ENCODE measurements around the gene PLA2G5.

The PLA2G5 gene

GRCh38 chr1:20063861-20064292 is 6.1 kb upstream of the PLA2G5 start:
- no peak for DNase-seq (ENCODE audit: low read depth in 1 of 2, low spot score in 1 of 2)

GRCh38 chr1:20068722-20069121 is 1.3 kb upstream of the PLA2G5 start:
- DNase-seq (ENCODE audit: low read depth in 1 of 2, low spot score in 1 of 2) = no peak

GRCh38 chr1:20070357-20070756 is 363 bp downstream of the PLA2G5 start:
- DNase-seq (ENCODE audit: low read depth in 1 of 2, low spot score in 1 of 2) = no peak

GRCh38 chr1:20071416-20071815 is 1.4 kb downstream of the PLA2G5 start:
- DNase-seq (ENCODE audit: low read depth in 1 of 2, low spot score in 1 of 2) = no peak

GRCh38 chr1:20072771-20073170 is 2.8 kb downstream of the PLA2G5 start:
- no peak for DNase-seq (ENCODE audit: low read depth in 1 of 2, low spot score in 1 of 2)

GRCh38 chr1:20073256-20073655 is 3.3 kb downstream of the PLA2G5 start:
- no peak for DNase-seq (ENCODE audit: low read depth in 1 of 2, low spot score in 1 of 2)

GRCh38 chr1:20074055-20074724 is 4.2 kb downstream of the PLA2G5 start:
- DNase-seq (ENCODE audit: low read depth in 1 of 2, low spot score in 1 of 2) = no peak

GRCh38 chr1:20074725-20075171 is 4.8 kb downstream of the PLA2G5 start:
- DNase-seq (ENCODE audit: low read depth in 1 of 2, low spot score in 1 of 2) = no peak

GRCh38 chr1:20075345-20075744 is 5.4 kb downstream of the PLA2G5 start:
- no peak for DNase-seq (ENCODE audit: low read depth in 1 of 2, low spot score in 1 of 2)

- no peak for DNase-seq (ENCODE audit: low read depth in 1 of 2, low spot score in 1 of 2)
Observed at GRCh38 chr1:20076223-20076622, 6.2 kb downstream of the PLA2G5 start.

- no peak for DNase-seq (ENCODE audit: low read depth in 1 of 2, low spot score in 1 of 2)
Observed at GRCh38 chr1:20076710-20077461, 6.9 kb downstream of the PLA2G5 start.

- no peak for DNase-seq (ENCODE audit: low read depth in 1 of 2, low spot score in 1 of 2)
Observed at GRCh38 chr1:20078171-20078651, 8.2 kb downstream of the PLA2G5 start.

GRCh38 chr1:20078711-20079110 is 8.7 kb downstream of the PLA2G5 start:
- DNase-seq (ENCODE audit: low read depth in 1 of 2, low spot score in 1 of 2) = no peak

GRCh38 chr1:20079661-20080305 is 9.8 kb downstream of the PLA2G5 start:
- DNase-seq (ENCODE audit: low read depth in 1 of 2, low spot score in 1 of 2) = no peak

GRCh38 chr1:20080441-20081352 is 10.7 kb downstream of the PLA2G5 start:
- DNase-seq (ENCODE audit: low read depth in 1 of 2, low spot score in 1 of 2) = no peak

- no peak for DNase-seq (ENCODE audit: low read depth in 1 of 2, low spot score in 1 of 2)
Observed at GRCh38 chr1:20081353-20081810, 11.4 kb downstream of the PLA2G5 start.

GRCh38 chr1:20082772-20083171 is 12.8 kb downstream of the PLA2G5 start:
- DNase-seq (ENCODE audit: low read depth in 1 of 2, low spot score in 1 of 2) = no peak

GRCh38 chr1:20083178-20083944 is 13.4 kb downstream of the PLA2G5 start:
- no peak for DNase-seq (ENCODE audit: low read depth in 1 of 2, low spot score in 1 of 2)

GRCh38 chr1:20086800-20087199 is 16.8 kb downstream of the PLA2G5 start:
- DNase-seq (ENCODE audit: low read depth in 1 of 2, low spot score in 1 of 2) = no peak

GRCh38 chr1:20087668-20088067 is 17.7 kb downstream of the PLA2G5 start:
- no peak for DNase-seq (ENCODE audit: low read depth in 1 of 2, low spot score in 1 of 2)

Measured in activated T-helper 1 cell treated with anti-CD3 and anti-CD28 coated beads, Interleukin-2, amount 50 U/mL, for 16 hours (primary cell).